Measurements from ENCODE around the gene BMAL1.

BMAL1 gene

DNA sequence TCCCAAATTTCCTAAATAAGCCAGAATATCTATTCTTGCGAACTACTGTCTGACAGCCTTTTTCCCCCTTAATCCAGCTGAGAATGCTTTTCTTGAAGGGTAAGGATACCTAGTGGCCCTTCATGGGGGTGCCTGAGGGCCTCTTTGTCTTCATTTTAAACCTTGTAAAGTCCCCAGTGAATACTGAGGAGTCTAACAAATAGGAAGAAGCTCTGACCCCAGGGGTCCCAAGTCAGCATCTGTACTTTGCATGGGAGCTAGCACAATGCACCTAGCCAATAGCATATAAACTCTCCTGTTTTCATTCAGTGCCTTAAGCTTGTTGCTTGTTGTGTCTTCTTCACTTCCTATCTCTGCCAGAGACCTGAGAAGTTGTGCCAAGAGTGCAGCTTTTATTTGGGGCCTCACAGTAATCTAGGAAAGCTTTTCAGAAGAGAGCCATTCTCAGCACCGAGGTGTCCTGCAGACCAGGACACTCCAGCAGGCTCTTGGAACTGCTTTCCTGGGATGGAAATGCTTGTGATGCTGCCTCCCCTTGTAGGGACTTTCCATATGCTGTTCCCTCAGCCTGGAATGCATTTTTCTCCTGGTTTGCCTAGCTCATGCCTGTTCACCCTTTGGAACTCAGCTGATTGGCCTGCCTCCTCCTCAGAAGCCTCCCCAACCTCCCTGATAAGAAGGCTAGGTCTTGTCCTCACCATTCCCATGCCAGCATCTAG lies 37.2 kb downstream of the BMAL1 start:
- no peak for DNase-seq
- Mint-ChIP-seq H3K4me1 (peaks cover 36% of the 10 kb centered on the region), H3K27me3 (ENCODE audit: low read depth, poor library complexity) (peaks cover 3% of the 10 kb centered on the region), H3K36me3 (ENCODE audit: low read depth) (no peaks in the 10 kb centered on the region), H3K9me3 (no peaks in the 10 kb centered on the region), H3K4me3 (no peak overlapping the region), H3K27ac (no peak overlapping the region)
- TF ChIP-seq, protein P1, sequence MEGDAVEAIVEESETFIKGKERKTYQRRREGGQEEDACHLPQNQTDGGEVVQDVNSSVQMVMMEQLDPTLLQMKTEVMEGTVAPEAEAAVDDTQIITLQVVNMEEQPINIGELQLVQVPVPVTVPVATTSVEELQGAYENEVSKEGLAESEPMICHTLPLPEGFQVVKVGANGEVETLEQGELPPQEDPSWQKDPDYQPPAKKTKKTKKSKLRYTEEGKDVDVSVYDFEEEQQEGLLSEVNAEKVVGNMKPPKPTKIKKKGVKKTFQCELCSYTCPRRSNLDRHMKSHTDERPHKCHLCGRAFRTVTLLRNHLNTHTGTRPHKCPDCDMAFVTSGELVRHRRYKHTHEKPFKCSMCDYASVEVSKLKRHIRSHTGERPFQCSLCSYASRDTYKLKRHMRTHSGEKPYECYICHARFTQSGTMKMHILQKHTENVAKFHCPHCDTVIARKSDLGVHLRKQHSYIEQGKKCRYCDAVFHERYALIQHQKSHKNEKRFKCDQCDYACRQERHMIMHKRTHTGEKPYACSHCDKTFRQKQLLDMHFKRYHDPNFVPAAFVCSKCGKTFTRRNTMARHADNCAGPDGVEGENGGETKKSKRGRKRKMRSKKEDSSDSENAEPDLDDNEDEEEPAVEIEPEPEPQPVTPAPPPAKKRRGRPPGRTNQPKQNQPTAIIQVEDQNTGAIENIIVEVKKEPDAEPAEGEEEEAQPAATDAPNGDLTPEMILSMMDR (IDR thresholded peaks at IDR 0.05) = no peak

GRCh38 chr11:13315517-13316432 lies 38.2 kb downstream of the BMAL1 start:
- no peaks in the 10 kb centered on the region for H3K36me3 Mint-ChIP-seq (ENCODE audit: low read depth)
- peaks cover 36% of the 10 kb centered on the region for H3K4me1 Mint-ChIP-seq
- DNase-seq = no peak

DNA sequence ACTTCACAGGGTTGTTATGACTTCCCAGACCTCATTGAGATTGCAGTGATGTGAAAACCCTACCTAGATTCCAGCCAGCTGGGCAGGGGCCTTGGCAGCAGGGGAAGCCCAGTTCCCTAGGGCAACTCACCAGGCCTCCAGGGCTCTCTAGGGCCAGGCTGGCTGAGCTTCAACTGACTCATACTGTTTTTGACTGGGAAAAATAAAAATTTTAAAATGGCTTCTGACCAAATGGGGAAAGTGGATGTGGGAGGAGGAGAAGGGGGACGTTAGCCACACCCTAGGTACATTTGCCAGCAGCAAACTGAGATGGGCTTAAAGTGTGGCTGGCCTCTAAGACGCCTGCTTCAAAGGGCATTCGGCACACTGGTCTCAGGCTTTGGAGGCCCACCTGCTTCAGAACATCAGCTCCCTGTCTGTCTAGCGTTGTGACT lies 39.0 kb downstream of the BMAL1 start:
- H3K27me3 Mint-ChIP-seq (ENCODE audit: low read depth, poor library complexity) = no peaks in the 10 kb centered on the region
- H3K4me3 Mint-ChIP-seq = no peak overlapping the region
- peaks cover 36% of the 10 kb centered on the region for H3K4me1 Mint-ChIP-seq
- no peak for DNase-seq
- TF ChIP-seq, protein P1 (IDR thresholded peaks at IDR 0.05) = no peak
- no peaks in the 10 kb centered on the region for H3K36me3 Mint-ChIP-seq (ENCODE audit: low read depth)
- peak overlapping the region; percentile 40 for H3K27ac Mint-ChIP-seq
- no peaks in the 10 kb centered on the region for H3K9me3 Mint-ChIP-seq

More at GRCh38 chr11:13315517-13316432, 38.2 kb downstream of the BMAL1 start:
- Mint-ChIP-seq H3K27ac (no peak overlapping the region), H3K27me3 (ENCODE audit: low read depth, poor library complexity) (no peaks in the 10 kb centered on the region), H3K4me3 (no peak overlapping the region), H3K9me3 (no peaks in the 10 kb centered on the region)
- TF ChIP-seq, protein P1 (IDR thresholded peaks at IDR 0.05) = no peak

- H3K27me3 Mint-ChIP-seq (ENCODE audit: low read depth, poor library complexity) = no peaks in the 10 kb centered on the region
- H3K4me3 Mint-ChIP-seq = no peak overlapping the region
- peaks cover 36% of the 10 kb centered on the region for H3K4me1 Mint-ChIP-seq
- no peaks in the 10 kb centered on the region for H3K9me3 Mint-ChIP-seq
- no peaks in the 10 kb centered on the region for H3K36me3 Mint-ChIP-seq (ENCODE audit: low read depth)
- no peak overlapping the region for H3K27ac Mint-ChIP-seq
- no peak for DNase-seq
- TF ChIP-seq, protein P1 (IDR thresholded peaks at IDR 0.05) = no peak
These were observed 39.9 kb downstream of the BMAL1 start for GRCh38 chr11:13317293-13318080.

- Mint-ChIP-seq H3K36me3 (ENCODE audit: low read depth) (no peaks in the 10 kb centered on the region), H3K27ac (no peak overlapping the region), H3K4me1 (peaks cover 31% of the 10 kb centered on the region), H3K27me3 (ENCODE audit: low read depth, poor library complexity) (no peaks in the 10 kb centered on the region), H3K9me3 (no peaks in the 10 kb centered on the region), H3K4me3 (no peak overlapping the region)
- TF ChIP-seq, protein P1 (IDR thresholded peaks at IDR 0.05) = no peak
- no peak for DNase-seq
These were observed 41.1 kb downstream of the BMAL1 start for GRCh38 chr11:13318498-13319295.
